ENCODE results near the gene BAG2. TPM values are rescaled to one million over a fixed set of nuclear protein-coding genes. Genes with fewer than 3 reads are reported as not detected.

Gene BAG2
- total and polyA plus RNA-seq, 10 of the 15 experiments (the other 5 are each of a cell fraction or from before 2014, with no cell fraction given), result 7.7 to 17.6 (median 9.6) TPM

DNA sequence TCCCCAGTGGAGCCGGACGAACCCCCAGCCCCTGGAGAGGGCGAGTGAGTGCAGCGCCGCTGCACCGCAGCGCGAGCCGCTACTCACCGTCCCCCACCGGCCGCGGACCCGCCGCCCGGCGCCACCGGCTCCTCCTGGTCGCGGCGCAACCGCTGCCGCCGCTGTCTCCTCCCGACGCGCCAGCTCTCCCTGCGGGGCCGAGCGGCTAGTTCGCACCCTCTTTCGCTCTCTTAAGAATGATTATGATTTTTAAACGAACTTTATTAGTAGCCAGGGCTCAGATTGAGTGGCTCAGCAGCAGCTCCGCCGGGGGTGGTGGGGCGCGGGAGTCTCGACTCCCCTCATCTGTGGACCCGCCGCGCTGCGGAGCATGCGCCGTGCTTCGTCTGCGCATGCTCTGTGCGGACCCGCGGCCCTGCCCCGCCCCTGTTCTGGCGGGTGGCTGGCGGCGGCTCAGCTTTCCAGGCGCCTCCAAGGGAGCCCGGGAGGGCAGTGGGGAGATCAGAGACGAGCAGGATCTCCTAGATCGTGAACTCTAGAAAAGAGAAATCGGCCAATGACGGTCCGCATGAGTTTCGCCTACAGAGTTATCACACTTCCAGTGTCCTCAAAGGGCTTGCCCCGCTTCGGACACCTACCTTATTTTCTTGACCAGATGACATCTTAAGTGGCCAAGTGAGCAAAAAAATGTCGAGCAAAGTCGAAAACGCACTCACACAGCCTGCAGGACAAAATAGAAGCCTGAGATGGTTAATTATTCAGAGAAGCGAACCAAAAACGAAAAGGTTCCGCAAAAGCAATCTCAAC is 50.0 kb downstream of the BAG2 start, which contains the start of gene RAB23 (continued):
- TF ChIP-seq SMC3 (IDR thresholded peaks at IDR 0.05; ENCODE audit: borderline replicate concordance, low read length) (no peak), SPI1 (IDR thresholded peaks at IDR 0.05; ENCODE audit: borderline replicate concordance, insufficient read depth, low read depth, low read length) (no peak), MXI1 (IDR thresholded peaks at IDR 0.05; ENCODE audit: low read depth, low read length) (0 out of 2 replicates have a peak, but pooled peaks have one; percentile 16), ZNF622 (IDR thresholded peaks at IDR 0.05) (no peak), SMAD1 (IDR thresholded peaks at IDR 0.05; ENCODE audit: low read depth, partially characterized antibody) (no peak), RFX5 (IDR thresholded peaks at IDR 0.05; ENCODE audit: low read depth, low read length) (no peak), ZNF274 (IDR thresholded peaks at IDR 0.05; ENCODE audit: insufficient read depth, insufficient read length) (no peak), TCF3 (IDR thresholded peaks at IDR 0.05; ENCODE audit: borderline replicate concordance, insufficient read depth, low read depth, low read length) (no peak), CBX3 (IDR thresholded peaks at IDR 0.05; ENCODE audit: borderline replicate concordance, low read depth) (no peak), ZNF24 (IDR thresholded peaks at IDR 0.05) (no peak), FOXM1 (IDR thresholded peaks at IDR 0.05; ENCODE audit: low read depth, low read length) (no peak), RCOR1 (conservative IDR thresholded peaks at IDR 0.05; ENCODE audit: low read depth, low read length) (no peak), EZH2 (IDR thresholded peaks at IDR 0.05; ENCODE audit: borderline replicate concordance, control insufficient read depth, low read depth, low read length) (no peak), TCF7 (IDR thresholded peaks at IDR 0.05; ENCODE audit: borderline replicate concordance) (0 out of 2 replicates have a peak, but pooled peaks have one; percentile 17), IRF4 (IDR thresholded peaks at IDR 0.05; ENCODE audit: low read depth, low read length) (no peak), SRF (IDR thresholded peaks at IDR 0.05; ENCODE audit: low read depth in 2 of 2, low read length in 2 of 2) (no peak), TAF1 (IDR thresholded peaks at IDR 0.05; ENCODE audit: borderline replicate concordance, low read depth, low read length) (no peak), KDM1A (IDR thresholded peaks at IDR 0.05; ENCODE audit: borderline replicate concordance) (no peak), POLR2AphosphoS5 (IDR thresholded peaks at IDR 0.05; ENCODE audit: low read length) (no peak), KAT2A (conservative IDR thresholded peaks at IDR 0.05; ENCODE audit: control insufficient read depth, low read depth, low read length) (no peak), RBBP5 (conservative IDR thresholded peaks at IDR 0.05) (no peak), POLR2AphosphoS2 (IDR thresholded peaks at IDR 0.05; ENCODE audit: low read depth, low read length) (peak; percentile 41; the same call in 1 of the 2 replicates), ETV6 (conservative IDR thresholded peaks at IDR 0.05 in 1 of 2, IDR thresholded peaks at IDR 0.05 in 1 of 2; ENCODE audit: borderline replicate concordance in 1 of 2, low read depth in 1 of 2) (no peak), IKZF2 (IDR thresholded peaks at IDR 0.05) (no peak), TARDBP (IDR thresholded peaks at IDR 0.05; ENCODE audit: borderline replicate concordance) (no peak), MYB (IDR thresholded peaks at IDR 0.05; ENCODE audit: borderline replicate concordance, low read depth, low read length) (no peak), POLR2A (IDR thresholded peaks at IDR 0.05; ENCODE audit: low read depth, low read length) (peak; percentile 79), PAX8 (IDR thresholded peaks at IDR 0.05) (no peak)
- TF ChIP-seq, protein P1, sequence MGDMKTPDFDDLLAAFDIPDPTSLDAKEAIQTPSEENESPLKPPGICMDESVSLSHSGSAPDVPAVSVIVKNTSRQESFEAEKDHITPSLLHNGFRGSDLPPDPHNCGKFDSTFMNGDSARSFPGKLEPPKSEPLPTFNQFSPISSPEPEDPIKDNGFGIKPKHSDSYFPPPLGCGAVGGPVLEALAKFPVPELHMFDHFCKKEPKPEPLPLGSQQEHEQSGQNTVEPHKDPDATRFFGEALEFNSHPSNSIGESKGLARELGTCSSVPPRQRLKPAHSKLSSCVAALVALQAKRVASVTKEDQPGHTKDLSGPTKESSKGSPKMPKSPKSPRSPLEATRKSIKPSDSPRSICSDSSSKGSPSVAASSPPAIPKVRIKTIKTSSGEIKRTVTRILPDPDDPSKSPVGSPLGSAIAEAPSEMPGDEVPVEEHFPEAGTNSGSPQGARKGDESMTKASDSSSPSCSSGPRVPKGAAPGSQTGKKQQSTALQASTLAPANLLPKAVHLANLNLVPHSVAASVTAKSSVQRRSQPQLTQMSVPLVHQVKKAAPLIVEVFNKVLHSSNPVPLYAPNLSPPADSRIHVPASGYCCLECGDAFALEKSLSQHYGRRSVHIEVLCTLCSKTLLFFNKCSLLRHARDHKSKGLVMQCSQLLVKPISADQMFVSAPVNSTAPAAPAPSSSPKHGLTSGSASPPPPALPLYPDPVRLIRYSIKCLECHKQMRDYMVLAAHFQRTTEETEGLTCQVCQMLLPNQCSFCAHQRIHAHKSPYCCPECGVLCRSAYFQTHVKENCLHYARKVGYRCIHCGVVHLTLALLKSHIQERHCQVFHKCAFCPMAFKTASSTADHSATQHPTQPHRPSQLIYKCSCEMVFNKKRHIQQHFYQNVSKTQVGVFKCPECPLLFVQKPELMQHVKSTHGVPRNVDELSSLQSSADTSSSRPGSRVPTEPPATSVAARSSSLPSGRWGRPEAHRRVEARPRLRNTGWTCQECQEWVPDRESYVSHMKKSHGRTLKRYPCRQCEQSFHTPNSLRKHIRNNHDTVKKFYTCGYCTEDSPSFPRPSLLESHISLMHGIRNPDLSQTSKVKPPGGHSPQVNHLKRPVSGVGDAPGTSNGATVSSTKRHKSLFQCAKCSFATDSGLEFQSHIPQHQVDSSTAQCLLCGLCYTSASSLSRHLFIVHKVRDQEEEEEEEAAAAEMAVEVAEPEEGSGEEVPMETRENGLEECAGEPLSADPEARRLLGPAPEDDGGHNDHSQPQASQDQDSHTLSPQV (IDR thresholded peaks at IDR 0.05), result no peak

Measured in GM12878 (cell line).